Osteocyte (in vitro differentiated cells): ENCODE measurements around the gene TMEM108. TPM values are rescaled to one million over a fixed set of nuclear protein-coding genes. Genes with fewer than 3 reads are reported as not detected.

Source experiments
- DNase-seq: peaks from one replicate; pipeline ENCODE4 v3.0.0; 2021; ENCODE audit warnings: mixed read lengths; ENCODE audit not compliant: unreplicated experiment; ENCODE audit errors: extremely low spot score
- H3K27ac Mint-ChIP-seq: one replicate; pipeline ENCODE4 v1.8.0; 2021; ENCODE audit warnings: mild to moderate bottlenecking, mixed read lengths; ENCODE audit not compliant: unreplicated experiment
- H3K27me3 Mint-ChIP-seq: one replicate; pipeline ENCODE4 v1.8.0; 2021; ENCODE audit warnings: mixed read lengths; ENCODE audit not compliant: unreplicated experiment
- H3K36me3 Mint-ChIP-seq: one replicate; pipeline ENCODE4 v1.8.0; 2021; ENCODE audit warnings: mixed read lengths; ENCODE audit not compliant: unreplicated experiment
- H3K4me1 Mint-ChIP-seq: one replicate; pipeline ENCODE4 v1.8.0; 2021; ENCODE audit warnings: mixed read lengths; ENCODE audit not compliant: unreplicated experiment
- H3K4me3 Mint-ChIP-seq: one replicate; pipeline ENCODE4 v1.8.0; 2021; ENCODE audit warnings: mild to moderate bottlenecking, moderate library complexity, mixed read lengths; ENCODE audit not compliant: unreplicated experiment
- H3K9me3 Mint-ChIP-seq: one replicate; pipeline ENCODE4 v1.8.0; 2021; ENCODE audit warnings: mixed read lengths; ENCODE audit not compliant: unreplicated experiment
- total RNA-seq: library from RNA; stranded (reverse); gene quantifications from 2 replicates; pipeline ENCODE4 v1.2.1, GENCODE V29; 2021
- TF ChIP-seq, protein P1 (sequence below): fragments of 200-600 bp; sonication (generic); IDR thresholded peaks from 2 replicates; pipeline ENCODE4 v1.5.0; 2021; ENCODE audit warnings: antibody characterized with exemption, mild to moderate bottlenecking, moderate library complexity

Gene TMEM108
- total RNA-seq, 1 donor from 2014 or later: 3.7 TPM

DNA sequence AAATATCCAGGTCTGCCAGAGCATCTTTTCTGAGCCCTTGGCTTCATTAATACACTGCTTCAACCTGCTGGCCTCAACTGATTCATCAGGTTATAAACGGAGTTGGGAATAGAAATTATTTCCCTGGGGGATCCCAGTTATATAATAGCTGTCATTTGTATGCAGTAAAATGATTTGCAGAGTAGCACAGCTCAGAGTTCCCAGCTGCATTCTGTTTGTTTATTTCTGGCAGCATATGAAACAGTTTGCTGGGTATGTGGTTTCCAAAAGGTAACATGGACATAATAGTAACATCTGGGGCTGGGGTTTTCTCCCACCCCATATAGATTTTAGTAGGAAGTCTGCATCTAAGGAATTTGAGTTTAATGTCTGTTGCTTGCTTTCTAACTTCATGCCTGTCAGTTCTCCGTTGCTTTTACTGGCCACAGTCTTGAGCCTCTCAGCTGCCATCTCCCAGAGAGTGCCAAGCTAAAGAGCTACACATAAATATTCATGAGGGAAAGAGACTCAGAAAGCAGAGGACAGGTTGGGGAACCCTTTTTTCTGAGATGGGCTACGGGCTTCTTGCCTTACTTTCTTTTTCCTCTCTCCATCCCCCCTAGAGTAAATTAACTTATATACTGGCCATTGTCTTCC lies 124.6 kb downstream of the TMEM108 start:
- Mint-ChIP-seq H3K36me3 (no peaks in the 10 kb centered on the region), H3K4me1 (no peaks in the 10 kb centered on the region), H3K9me3 (no peaks in the 10 kb centered on the region), H3K27ac (no peak overlapping the region), H3K27me3 (no peaks in the 10 kb centered on the region), H3K4me3 (no peak overlapping the region)
- TF ChIP-seq, protein P1, sequence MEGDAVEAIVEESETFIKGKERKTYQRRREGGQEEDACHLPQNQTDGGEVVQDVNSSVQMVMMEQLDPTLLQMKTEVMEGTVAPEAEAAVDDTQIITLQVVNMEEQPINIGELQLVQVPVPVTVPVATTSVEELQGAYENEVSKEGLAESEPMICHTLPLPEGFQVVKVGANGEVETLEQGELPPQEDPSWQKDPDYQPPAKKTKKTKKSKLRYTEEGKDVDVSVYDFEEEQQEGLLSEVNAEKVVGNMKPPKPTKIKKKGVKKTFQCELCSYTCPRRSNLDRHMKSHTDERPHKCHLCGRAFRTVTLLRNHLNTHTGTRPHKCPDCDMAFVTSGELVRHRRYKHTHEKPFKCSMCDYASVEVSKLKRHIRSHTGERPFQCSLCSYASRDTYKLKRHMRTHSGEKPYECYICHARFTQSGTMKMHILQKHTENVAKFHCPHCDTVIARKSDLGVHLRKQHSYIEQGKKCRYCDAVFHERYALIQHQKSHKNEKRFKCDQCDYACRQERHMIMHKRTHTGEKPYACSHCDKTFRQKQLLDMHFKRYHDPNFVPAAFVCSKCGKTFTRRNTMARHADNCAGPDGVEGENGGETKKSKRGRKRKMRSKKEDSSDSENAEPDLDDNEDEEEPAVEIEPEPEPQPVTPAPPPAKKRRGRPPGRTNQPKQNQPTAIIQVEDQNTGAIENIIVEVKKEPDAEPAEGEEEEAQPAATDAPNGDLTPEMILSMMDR: no peak
- no peak for DNase-seq

GRCh38 chr3:133167340-133168024 lies 129.3 kb downstream of the TMEM108 start:
- Mint-ChIP-seq H3K4me1 (no peaks in the 10 kb centered on the region), H3K9me3 (no peaks in the 10 kb centered on the region), H3K27me3 (no peaks in the 10 kb centered on the region), H3K27ac (no peak overlapping the region), H3K4me3 (no peak overlapping the region), H3K36me3 (no peaks in the 10 kb centered on the region)
- DNase-seq: no peak
- TF ChIP-seq, protein P1: no peak

GRCh38 chr3:133168025-133168401 lies 129.8 kb downstream of the TMEM108 start:
- Mint-ChIP-seq H3K36me3 (no peaks in the 10 kb centered on the region), H3K27me3 (no peaks in the 10 kb centered on the region), H3K27ac (no peak overlapping the region), H3K4me1 (no peaks in the 10 kb centered on the region), H3K9me3 (no peaks in the 10 kb centered on the region), H3K4me3 (no peak overlapping the region)
- DNase-seq: no peak
- TF ChIP-seq, protein P1: no peak

DNA sequence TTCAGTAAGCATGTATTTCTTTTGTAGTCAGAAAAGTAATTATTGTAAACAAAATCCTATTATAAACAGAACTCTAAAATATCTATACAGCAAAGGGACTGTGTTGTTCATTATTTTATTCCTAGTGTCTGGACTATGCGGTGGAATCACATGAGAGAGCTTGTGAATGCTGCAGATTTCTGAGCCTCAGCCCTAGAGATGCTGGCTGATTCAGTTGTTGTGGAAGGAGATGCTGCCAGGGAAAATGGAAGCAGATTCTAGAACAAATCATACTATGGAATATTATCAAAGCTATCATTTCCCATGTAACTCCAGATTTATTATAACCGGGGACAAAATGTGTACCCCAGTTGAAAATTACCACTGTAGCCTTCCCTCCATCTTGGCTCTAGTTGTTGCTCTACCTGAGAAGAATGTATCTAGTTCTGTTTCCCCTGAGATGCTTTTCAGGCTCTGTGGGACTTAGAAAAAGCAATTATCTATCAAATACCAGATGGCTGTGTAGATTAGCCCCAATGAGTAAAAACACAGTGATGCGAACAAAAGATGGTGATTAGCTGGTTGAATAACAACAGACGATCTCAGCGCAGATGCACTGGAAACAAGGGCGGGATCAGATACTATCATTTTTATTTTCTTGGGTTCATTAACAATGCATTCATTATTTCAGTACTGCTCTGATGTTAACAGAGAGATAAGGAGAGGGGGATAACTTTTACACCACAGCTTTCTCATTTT lies 131.3 kb downstream of the TMEM108 start:
- Mint-ChIP-seq H3K36me3 (no peaks in the 10 kb centered on the region), H3K4me1 (no peaks in the 10 kb centered on the region), H3K9me3 (no peaks in the 10 kb centered on the region), H3K27ac (no peak overlapping the region), H3K4me3 (no peak overlapping the region), H3K27me3 (no peaks in the 10 kb centered on the region)
- TF ChIP-seq, protein P1: no peak
- no peak for DNase-seq

GRCh38 chr3:133171831-133172230 lies 133.6 kb downstream of the TMEM108 start:
- Mint-ChIP-seq H3K36me3 (no peaks in the 10 kb centered on the region), H3K27me3 (no peaks in the 10 kb centered on the region), H3K9me3 (no peaks in the 10 kb centered on the region), H3K4me1 (no peaks in the 10 kb centered on the region), H3K27ac (no peak overlapping the region), H3K4me3 (no peak overlapping the region)
- DNase-seq: no peak
- TF ChIP-seq, protein P1: no peak
